GM12891 (cell line): ENCODE results near the gene SDK1.

Experiments
- PAX5 ChIP-seq: IDR thresholded peaks from 2 replicates; pipeline ENCODE4 v1.6.1; 2011; ENCODE audit warnings: low read length, moderate library complexity, mild to moderate bottlenecking; ENCODE audit not compliant: insufficient read depth, severe bottlenecking
- POLR2A ChIP-seq: IDR thresholded peaks from 2 replicates; pipeline ENCODE4 v1.6.1; 2011; ENCODE audit warnings: low read depth, low read length, control low read depth
- POLR2AphosphoS5 ChIP-seq: IDR thresholded peaks from 2 replicates; pipeline ENCODE4 v1.6.1; 2011; ENCODE audit warnings: low read depth, low read length, control low read depth
- POU2F2 ChIP-seq: IDR thresholded peaks from 2 replicates; pipeline ENCODE4 v1.6.1; 2011; ENCODE audit warnings: low read depth, mild to moderate bottlenecking, control low read depth, low read length, moderate library complexity
- SPI1 ChIP-seq: IDR thresholded peaks from 2 replicates; pipeline ENCODE4 v1.6.1; 2011; ENCODE audit warnings: low read depth, low read length, control low read depth
- TAF1 ChIP-seq: IDR thresholded peaks from 2 replicates; pipeline ENCODE4 v1.6.1; 2011; ENCODE audit warnings: low read depth, low read length, control low read depth

DNA sequence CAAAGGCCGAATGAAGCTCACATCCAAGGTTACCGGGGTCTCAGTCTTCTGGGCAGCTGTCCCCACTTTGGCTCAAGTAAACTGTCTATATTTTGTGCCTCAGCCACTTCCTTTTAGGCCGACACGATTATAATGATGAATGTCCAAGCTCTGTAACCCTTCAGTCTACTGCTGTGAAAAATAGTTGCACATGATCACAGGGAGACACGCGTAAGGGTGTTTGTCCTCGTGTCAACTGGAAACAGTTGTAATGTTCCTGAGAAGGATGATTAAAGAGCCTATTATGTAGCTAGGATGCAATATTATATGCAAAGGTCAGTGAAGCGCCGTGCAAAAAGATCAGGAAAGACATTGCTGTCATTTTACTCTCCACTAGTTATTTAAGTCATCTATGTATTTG lies 559.9 kb downstream of the SDK1 start:
- TF ChIP-seq TAF1 (no peak), POLR2A (no peak), POU2F2 (no peak), POLR2AphosphoS5 (no peak), SPI1 (no peak), PAX5 (no peak)
